SU-DHL-6 (cell line): ENCODE data around the gene RBMXL2.

Experiments
- CTCF ChIP-seq: fragments of 200-600 bp; sonication (generic); IDR thresholded peaks from one replicate; pipeline ENCODE4 v1.5.1; 2017; ENCODE audit warnings: antibody characterized with exemption, mild to moderate bottlenecking, low read length, moderate library complexity; ENCODE audit not compliant: insufficient read depth, poor library complexity, severe bottlenecking
- EZH2phosphoT487 ChIP-seq: fragments of 200-600 bp; sonication (generic), shearing (Covaris generic); conservative IDR thresholded peaks from 2 replicates; pipeline ENCODE4 v1.6.1; 2018; ENCODE audit warnings: mild to moderate bottlenecking, antibody characterized with exemption, low read length, moderate library complexity, mixed read lengths

GRCh38 chr11:7060868-7061267 is 27.9 kb upstream of the RBMXL2 start:
- TF ChIP-seq CTCF (no peak), EZH2phosphoT487 (no peak)
